ENCODE data around the gene CEL. TPM values are rescaled to one million over a fixed set of nuclear protein-coding genes. Genes with fewer than 3 reads are reported as not detected.
"Not testable (repeated sequence)": the region's sequence is repeated elsewhere in the genome, so short reads cannot be mapped to it uniquely, and the experiment has no call there.

Gene CEL
- 1 to 10 TPM; 1.7 to 3.3 TPM for total RNA-seq
- polyA plus RNA-seq (2013, experiment 1 of 2), result 2.8 TPM
- polyA plus RNA-seq (2013, experiment 2 of 2), result 2.2 TPM
- long read RNA-seq, experiment 1, partial matches to known transcripts, result 1 of 1 reads
- long read RNA-seq, experiment 1, other reads (novel, unspliced or antisense), result 0 of 1 reads
- long read RNA-seq, experiment 2, partial matches to known transcripts, result 1 of 1 reads
- long read RNA-seq, experiment 2, other reads (novel, unspliced or antisense), result 0 of 1 reads
- long read RNA-seq, experiment 3, partial matches to known transcripts, result 0 of 1 reads
- long read RNA-seq, experiment 3, other reads (novel, unspliced or antisense), result 1 of 1 reads
- long read RNA-seq, experiment 4, result 0 reads

GRCh38 chr9:133061764-133062145 is at the start of gene CEL:
CEL (plus strand) TSS chr9:133061981; CDS start chr9:133062003, 22 bp downstream.
- not testable (repeated sequence) for H3K36me3 ChIP-seq (ENCODE audit: control insufficient read depth, insufficient read depth, low read length); H3K4me3 ChIP-seq (ENCODE audit: low read length); H3K4me3 Mint-ChIP-seq; H3K9me3 ChIP-seq (ENCODE audit: control insufficient read depth, low read length); H3K4me1 ChIP-seq (ENCODE audit: control insufficient read depth, insufficient read depth, low read length); H3K27me3 ChIP-seq (ENCODE audit: control insufficient read depth, insufficient read depth, low read length, poor library complexity, severe bottlenecking); H3K9ac ChIP-seq (ENCODE audit: extremely low read depth, low read length, poor library complexity, severe bottlenecking); H3K9me3 Mint-ChIP-seq
- Mint-ChIP-seq H3K4me1 (peaks cover 21% of the 10 kb centered on the region), H3K27ac (peak within 1 kb of the TSS; percentile 61), H3K36me3 (ENCODE audit: low read depth) (peaks cover 19% of the 10 kb centered on the region), H3K27me3 (ENCODE audit: insufficient read depth) (peaks cover 14% of the 10 kb centered on the region)
- DNase-seq, result peak; percentile 43
- WGBS, 2 experiments (ENCODE audit: insufficient coverage in 1 of 2, insufficient read length in 1 of 2), result 60 to 79% methylated on average over 1 of the region's 9 CpGs
- peak within 1 kb of the TSS; percentile 70 for H3K27ac ChIP-seq (ENCODE audit: low read depth, low read length)

GRCh38 chr9:133014696-133015095 is 47.1 kb upstream of the CEL start:
- no peaks in the 10 kb centered on the region for H3K36me3 ChIP-seq (ENCODE audit: control insufficient read depth, insufficient read depth, low read length)
- peaks cover 5% of the 10 kb centered on the region for H3K9me3 ChIP-seq (ENCODE audit: control insufficient read depth, low read length)
- Mint-ChIP-seq H3K4me3 (no peak overlapping the region), H3K36me3 (ENCODE audit: low read depth) (no peaks in the 10 kb centered on the region), H3K27ac (no peak overlapping the region), H3K4me1 (no peaks in the 10 kb centered on the region), H3K9me3 (peaks cover 6% of the 10 kb centered on the region), H3K27me3 (ENCODE audit: insufficient read depth) (peaks cover 60% of the 10 kb centered on the region)
- H3K27ac ChIP-seq (ENCODE audit: low read depth, low read length), result no peak overlapping the region
- no peak for TF ChIP-seq CTCF (conservative IDR thresholded peaks at IDR 0.05)
- no peak overlapping the region for H3K9ac ChIP-seq (ENCODE audit: extremely low read depth, low read length, poor library complexity, severe bottlenecking)
- H3K27me3 ChIP-seq (ENCODE audit: control insufficient read depth, insufficient read depth, low read length, poor library complexity, severe bottlenecking), result peaks cover 2% of the 10 kb centered on the region
- DNase-seq, result no peak
- 91% methylated on average over 3 of the region's 5 CpGs; no CpG with 5 or more reads in 1 of the 2 experiments for WGBS, 2 experiments (ENCODE audit: insufficient coverage in 1 of 2, insufficient read length in 1 of 2)
- H3K4me1 ChIP-seq (ENCODE audit: control insufficient read depth, insufficient read depth, low read length), result no peaks in the 10 kb centered on the region
- no peak overlapping the region for H3K4me3 ChIP-seq (ENCODE audit: low read length)

GRCh38 chr9:133023117-133023890 is 38.5 kb upstream of the CEL start:
- H3K27me3 Mint-ChIP-seq (ENCODE audit: insufficient read depth), result peaks cover 20% of the 10 kb centered on the region
- Histone ChIP-seq H3K27me3 (ENCODE audit: control insufficient read depth, insufficient read depth, low read length, poor library complexity, severe bottlenecking) (no peaks in the 10 kb centered on the region), H3K4me1 (ENCODE audit: control insufficient read depth, insufficient read depth, low read length) (no peaks in the 10 kb centered on the region), H3K36me3 (ENCODE audit: control insufficient read depth, insufficient read depth, low read length) (no peaks in the 10 kb centered on the region), H3K27ac (ENCODE audit: low read depth, low read length) (no peak overlapping the region), H3K4me3 (ENCODE audit: low read length) (no peak overlapping the region), H3K9me3 (ENCODE audit: control insufficient read depth, low read length) (no peaks in the 10 kb centered on the region), H3K9ac (ENCODE audit: extremely low read depth, low read length, poor library complexity, severe bottlenecking) (no peak overlapping the region)
- no peaks in the 10 kb centered on the region for H3K36me3 Mint-ChIP-seq (ENCODE audit: low read depth)
- TF ChIP-seq CTCF (conservative IDR thresholded peaks at IDR 0.05), result no peak
- peak; percentile 62 for DNase-seq
- no peak overlapping the region for H3K4me3 Mint-ChIP-seq
- H3K9me3 Mint-ChIP-seq, result peaks cover 7% of the 10 kb centered on the region
- no peaks in the 10 kb centered on the region for H3K4me1 Mint-ChIP-seq
- H3K27ac Mint-ChIP-seq, result no peak overlapping the region
- WGBS, 2 experiments (ENCODE audit: insufficient coverage in 1 of 2, insufficient read length in 1 of 2), result 88 to 89% methylated on average over 21 to 26 of the region's 26 CpGs
